Uterus (tissue), 4 donors: ENCODE results near the gene ZHX3. TPM values are rescaled to one million over a fixed set of nuclear protein-coding genes. Genes with fewer than 3 reads are reported as not detected.

Experiments used
- DNase-seq, 2 donors: peaks; one replicate each; pipeline ENCODE4 v3.0.0-alpha.2; 2019 to 2020
- H3K27ac ChIP-seq, 2 donors: fragments of 200-600 bp; sonication (generic); 1 replicate in 1 of 2; 2 replicates in 1 of 2; pipeline ENCODE4 v1.5.1; 2016 to 2018
- H3K27me3 ChIP-seq, 2 donors: fragments of 200-600 bp; sonication (generic); one replicate each; pipeline ENCODE4 v1.5.1; 2018 to 2019; ENCODE audit warnings: control low read depth in 1 of 2
- H3K36me3 ChIP-seq, 2 donors: fragments of 200-600 bp; sonication (generic); one replicate each; pipeline ENCODE4 v1.5.1; 2019; ENCODE audit warnings: control low read depth in 1 of 2
- H3K4me1 ChIP-seq, 2 donors: fragments of 200-600 bp; sonication (generic); one replicate each; pipeline ENCODE4 v1.5.1; 2018 to 2019; ENCODE audit warnings: control low read depth in 1 of 2
- H3K4me3 ChIP-seq, 2 donors: fragments of 200-600 bp; sonication (generic); 1 replicate in 1 of 2; 2 replicates in 1 of 2; pipeline ENCODE4 v1.5.1; 2018 to 2019; ENCODE audit warnings: mild to moderate bottlenecking in 1 of 2
- H3K9me3 ChIP-seq, 2 donors: fragments of 200-600 bp; sonication (generic); one replicate each; pipeline ENCODE4 v1.5.1; 2019; ENCODE audit warnings: control low read depth in 1 of 2
- CTCF ChIP-seq, 4 experiments: fragments of 200-600 bp in 2 of 4; fragments of 450-650 bp in 2 of 4; sonication (generic) in 2 of 4; IDR thresholded peaks; one replicate each; pipeline ENCODE4 v1.5.1; 2016 to 2019; ENCODE audit warnings: antibody characterized with exemption in 4 of 4, mild to moderate bottlenecking in 2 of 4, moderate library complexity in 1 of 4
- POLR2A ChIP-seq, 2 donors: fragments of 450-650 bp; IDR thresholded peaks; one replicate each; pipeline ENCODE4 v1.6.1; 2016; ENCODE audit warnings: antibody characterized with exemption in 2 of 2, mild to moderate bottlenecking in 1 of 2, moderate library complexity in 1 of 2
- intact Hi-C: fragments of 100-400 bp; cut with DNase I; formaldehyde crosslinking; loops from one replicate; pipeline ENCODE4 v1.15.1; 2023; ENCODE audit warnings: low total_unique reads
- total RNA-seq, 4 donors: library from RNA; depleted of rRNA in 3 of 4; stranded (reverse); fragments of >200 nt in 3 of 4; gene quantifications; one replicate each; pipeline versions ENCODE4 v1.1.0 to v1.2.4, GENCODE V29; 2014 to 2023
- donor health status: DM: yes; HTN: yes; CAD: no.

ZHX3 gene
- total RNA-seq, 4 donors from 2014 or later, result 18.7 to 85.2 (median 25.0) TPM

- DNase-seq, result no peak
- Histone ChIP-seq H3K4me3 (no peak overlapping the region), H3K27ac (peak overlapping the region in 1 of 2 donors; percentile 12), H3K9me3 (no peaks in the 10 kb centered on the region), H3K27me3 (no peaks in the 10 kb centered on the region), H3K4me1 (no peaks in the 10 kb centered on the region), H3K36me3 (no peaks in the 10 kb centered on the region)
- TF ChIP-seq CTCF (IDR thresholded peaks at IDR 0.05), result no peak
- TF ChIP-seq POLR2A (IDR thresholded peaks at IDR 0.05), result no peak
- intact Hi-C loops, result no loop called here
Observed at GRCh38 chr20:41158082-41158625, 159.4 kb downstream of the ZHX3 start.

GRCh38 chr20:41155261-41155660 lies 162.3 kb downstream of the ZHX3 start:
- intact Hi-C loops, result no loop called here
- Histone ChIP-seq H3K36me3 (no peaks in the 10 kb centered on the region), H3K4me3 (no peak overlapping the region), H3K27ac (peak overlapping the region in 1 of 2 donors; percentile 42), H3K27me3 (no peaks in the 10 kb centered on the region), H3K9me3 (no peaks in the 10 kb centered on the region), H3K4me1 (peaks cover 0 to 12% of the 10 kb centered on the region in 2 donors)
- no peak for DNase-seq
- no peak for TF ChIP-seq POLR2A (IDR thresholded peaks at IDR 0.05)
- no peak for TF ChIP-seq CTCF (IDR thresholded peaks at IDR 0.05)

GRCh38 chr20:41154436-41155176 lies 162.9 kb downstream of the ZHX3 start:
- Histone ChIP-seq H3K4me1 (peaks cover 0 to 12% of the 10 kb centered on the region in 2 donors), H3K27me3 (no peaks in the 10 kb centered on the region), H3K36me3 (no peaks in the 10 kb centered on the region), H3K27ac (peak overlapping the region in 1 of 2 donors; percentile 42), H3K9me3 (no peaks in the 10 kb centered on the region), H3K4me3 (no peak overlapping the region)
- DNase-seq, result no peak
- TF ChIP-seq POLR2A (IDR thresholded peaks at IDR 0.05) (no peak), CTCF (IDR thresholded peaks at IDR 0.05) (peak in 1 of 4 experiments; percentile 5)
- intact Hi-C loops, result no loop called here

- H3K4me1 ChIP-seq, result peaks cover 0 to 19% of the 10 kb centered on the region in 2 donors
- TF ChIP-seq POLR2A (IDR thresholded peaks at IDR 0.05), result no peak
- no peak for TF ChIP-seq CTCF (IDR thresholded peaks at IDR 0.05)
- intact Hi-C loops, result no loop called here
- H3K9me3 ChIP-seq, result no peaks in the 10 kb centered on the region
- no peaks in the 10 kb centered on the region for H3K27me3 ChIP-seq
- DNase-seq, result no peak
- no peak overlapping the region for H3K4me3 ChIP-seq
- H3K36me3 ChIP-seq, result no peaks in the 10 kb centered on the region
- H3K27ac ChIP-seq, result peak overlapping the region; percentile 13 to 70
Observed at GRCh38 chr20:41152108-41152757, 165.3 kb downstream of the ZHX3 start.
